Karpas-422 (cell line): ENCODE measurements around the gene TPX2. TPM values are rescaled to one million over a fixed set of nuclear protein-coding genes. Genes with fewer than 3 reads are reported as not detected.
"Not testable (repeated sequence)": the region's sequence is repeated elsewhere in the genome, so short reads cannot be mapped to it uniquely, and the experiment has no call there.

ENCODE experiments used
- DNase-seq: peaks from one replicate; pipeline ENCODE4 v3.0.0-alpha.2; 2015
- H2AFZ ChIP-seq: fragments of 200-600 bp; sonication (generic); 2 replicates; pipeline ENCODE4 v1.6.1; 2014; ENCODE audit warnings: antibody characterized with exemption, low read length, mixed read lengths
- H3K27ac ChIP-seq: fragments of 200-600 bp; sonication (generic); 2 replicates; pipeline ENCODE4 v1.5.1; 2014; ENCODE audit warnings: mild to moderate bottlenecking, low read length, moderate library complexity
- H3K27me3 ChIP-seq: fragments of 200-600 bp; sonication (generic); 2 replicates; pipeline ENCODE4 v1.6.1; 2014; ENCODE audit warnings: low read length, mixed read lengths
- H3K36me3 ChIP-seq: fragments of 200-600 bp; sonication (generic); 2 replicates; pipeline ENCODE4 v1.6.1; 2014; ENCODE audit warnings: low read length, mixed read lengths; ENCODE audit not compliant: insufficient read depth
- H3K4me1 ChIP-seq: fragments of 200-600 bp; sonication (generic); 2 replicates; pipeline ENCODE4 v1.6.1; 2014; ENCODE audit warnings: mild to moderate bottlenecking, low read length, mixed read lengths
- H3K4me2 ChIP-seq: fragments of 200-600 bp; sonication (generic); 2 replicates; pipeline ENCODE4 v1.6.1; 2014; ENCODE audit warnings: low read length, low read depth, mild to moderate bottlenecking; ENCODE audit not compliant: poor library complexity, severe bottlenecking
- H3K4me3 ChIP-seq: fragments of 200-600 bp; sonication (generic); 2 replicates; pipeline ENCODE4 v1.5.1; 2014; ENCODE audit warnings: mild to moderate bottlenecking, antibody characterized with exemption, low read length, mixed read lengths
- H3K79me2 ChIP-seq: fragments of 200-600 bp; sonication (generic); 2 replicates; pipeline ENCODE4 v1.6.1; 2014; ENCODE audit warnings: mild to moderate bottlenecking, low read length, mixed read lengths
- H3K9ac ChIP-seq: fragments of 200-600 bp; sonication (generic); 2 replicates; pipeline ENCODE4 v1.6.0; 2014; ENCODE audit warnings: low read length
- H3K9me2 ChIP-seq: fragments of 200-600 bp; sonication (generic), shearing (Covaris generic); replicated peaks from 2 replicates; pipeline ENCODE4 v1.6.0; 2014; ENCODE audit warnings: mild to moderate bottlenecking, low read length, moderate library complexity; ENCODE audit not compliant: insufficient read depth
- H3K9me3 ChIP-seq: fragments of 300-700, 200-600 bp; sonication (generic); 2 replicates; pipeline ENCODE4 v1.6.1; 2014; ENCODE audit warnings: low read length, mixed read lengths
- H4K20me1 ChIP-seq: fragments of 200-600 bp; sonication (generic); 2 replicates; pipeline ENCODE4 v1.6.1; 2014; ENCODE audit warnings: mild to moderate bottlenecking, antibody characterized with exemption, low read length, low read depth; ENCODE audit not compliant: insufficient read depth
- total RNA-seq: library from RNA; depleted of rRNA; stranded (reverse); fragments of >200 nt; shearing (Covaris generic); gene quantifications from 2 replicates; pipeline ENCODE4 v1.2.3, GENCODE V29; 2014; ENCODE audit warnings: low replicate concordance

Gene TPX2
- total RNA-seq, 1 experiment from 2014 or later = 55.5 TPM

- Histone ChIP-seq H3K27ac (peak overlapping the region; percentile 94), H3K9me2 (no peaks in the 10 kb centered on the region), H3K27me3 (no peaks in the 10 kb centered on the region), H3K9ac (peak overlapping the region; percentile 97), H3K4me1 (peaks cover 43% of the 10 kb centered on the region), H4K20me1 (no peaks in the 10 kb centered on the region), H3K9me3 (no peaks in the 10 kb centered on the region), H3K4me3 (peak overlapping the region; percentile 86), H2AFZ (no peak overlapping the region), H3K4me2 (peak overlapping the region; percentile 94), H3K36me3 (peaks cover 9% of the 10 kb centered on the region; the same call in 1 of the 2 replicates), H3K79me2 (peaks cover 48% of the 10 kb centered on the region)
- no peak for DNase-seq
Observed at GRCh38 chr20:31723069-31723318, 16.1 kb upstream of the TPX2 start.

GRCh38 chr20:31723319-31724078, 15.6 kb upstream of the TPX2 start:
- Histone ChIP-seq H4K20me1 (no peaks in the 10 kb centered on the region), H2AFZ (peak overlapping the region; percentile 79; the same call in 1 of the 2 replicates)

DNA sequence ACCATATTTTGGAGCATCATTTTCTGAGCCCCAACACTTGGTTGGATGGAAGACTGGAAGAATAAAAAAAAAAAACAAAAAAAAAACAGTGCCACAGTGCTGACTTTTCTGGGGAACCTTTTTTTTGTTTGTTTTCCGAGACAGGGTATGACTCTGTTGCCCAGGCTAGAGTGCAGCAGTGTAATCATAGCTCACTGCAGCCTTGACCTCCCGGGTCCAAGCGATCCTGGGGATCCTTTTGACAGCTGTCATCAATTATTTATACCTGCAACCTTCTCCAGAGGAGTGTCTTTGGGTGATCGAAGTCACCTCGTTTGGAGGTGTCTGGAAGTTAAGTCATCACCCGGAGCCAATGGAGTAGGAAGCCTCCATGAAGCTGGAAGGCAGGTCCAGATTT, 7.8 kb upstream of the TPX2 start:
- no peaks in the 10 kb centered on the region for H3K36me3 ChIP-seq
- no peaks in the 10 kb centered on the region for H3K79me2 ChIP-seq
- no peak overlapping the region for H2AFZ ChIP-seq
- no peak overlapping the region for H3K9ac ChIP-seq
- no peaks in the 10 kb centered on the region for H3K9me3 ChIP-seq
- no peak overlapping the region for H3K27ac ChIP-seq
- H3K27me3 ChIP-seq = no peaks in the 10 kb centered on the region
- no peak for DNase-seq
- H3K4me3 ChIP-seq = no peak overlapping the region
- no peaks in the 10 kb centered on the region for H3K4me1 ChIP-seq
- H3K9me2 ChIP-seq = no peaks in the 10 kb centered on the region
- no peak overlapping the region for H3K4me2 ChIP-seq
- no peaks in the 10 kb centered on the region for H4K20me1 ChIP-seq

More at GRCh38 chr20:31723319-31724078, 15.6 kb upstream of the TPX2 start:
- Histone ChIP-seq H3K4me3 (peak overlapping the region; percentile 86), H3K79me2 (peaks cover 45% of the 10 kb centered on the region), H3K36me3 (peaks cover 9% of the 10 kb centered on the region; the same call in 1 of the 2 replicates), H3K9ac (peak overlapping the region; percentile 97), H3K27me3 (no peaks in the 10 kb centered on the region), H3K4me1 (peaks cover 40% of the 10 kb centered on the region), H3K9me3 (no peaks in the 10 kb centered on the region), H3K4me2 (peak overlapping the region; percentile 94), H3K27ac (peak overlapping the region; percentile 94), H3K9me2 (no peaks in the 10 kb centered on the region)
- DNase-seq = peak; percentile 100

- Histone ChIP-seq H3K79me2 (peaks cover 54% of the 10 kb centered on the region), H3K36me3 (peaks cover 9% of the 10 kb centered on the region; the same call in 1 of the 2 replicates), H3K9me3 (no peaks in the 10 kb centered on the region), H3K9me2 (no peaks in the 10 kb centered on the region), H3K4me3 (peak overlapping the region; percentile 79), H4K20me1 (no peaks in the 10 kb centered on the region), H2AFZ (no peak overlapping the region; the same call in 1 of the 2 replicates), H3K4me2 (peak overlapping the region; percentile 75), H3K27me3 (no peaks in the 10 kb centered on the region), H3K9ac (peak overlapping the region; percentile 78), H3K27ac (peak overlapping the region; percentile 74), H3K4me1 (peaks cover 21% of the 10 kb centered on the region)
- no peak for DNase-seq
Observed at GRCh38 chr20:31739550-31739977, 474 bp downstream of the TPX2 start.

DNA sequence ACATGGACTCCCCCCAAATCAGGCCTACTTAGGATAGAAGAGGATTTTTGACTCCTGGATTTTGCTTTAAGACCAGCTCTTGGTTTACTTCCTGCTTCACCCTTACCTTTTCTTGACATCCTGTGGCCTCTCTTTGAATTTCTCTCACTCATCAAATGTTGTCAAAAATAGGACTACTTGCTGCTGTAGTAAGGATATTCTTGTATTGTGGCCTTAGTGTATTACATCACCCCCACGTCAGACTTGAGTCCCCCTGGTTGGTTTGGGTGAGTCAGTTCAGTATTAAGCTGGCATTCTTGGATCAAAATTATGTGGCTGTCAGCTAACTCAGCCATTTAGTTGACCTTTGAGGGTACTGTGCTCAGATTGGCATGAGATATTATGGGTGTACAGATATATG, 1.1 kb downstream of the TPX2 start:
- Histone ChIP-seq H3K4me2 (peak overlapping the region; percentile 75), H3K27me3 (no peaks in the 10 kb centered on the region), H3K9me2 (no peaks in the 10 kb centered on the region), H3K4me3 (peak overlapping the region; percentile 79), H3K36me3 (peaks cover 15% of the 10 kb centered on the region; the same call in 1 of the 2 replicates), H3K27ac (peak overlapping the region; percentile 74), H3K9me3 (no peaks in the 10 kb centered on the region), H3K79me2 (peaks cover 60% of the 10 kb centered on the region), H3K9ac (peak overlapping the region; percentile 78), H4K20me1 (no peaks in the 10 kb centered on the region), H2AFZ (no peak overlapping the region), H3K4me1 (peaks cover 27% of the 10 kb centered on the region)
- DNase-seq = peak; percentile 66

GRCh38 chr20:31740656-31741323, 1.7 kb downstream of the TPX2 start:
- no peak for DNase-seq
- peak overlapping the region; percentile 79 for H3K4me3 ChIP-seq
- no peak overlapping the region for H2AFZ ChIP-seq
- no peaks in the 10 kb centered on the region for H3K9me3 ChIP-seq
- H3K27ac ChIP-seq = peak overlapping the region; percentile 74
- peaks cover 15% of the 10 kb centered on the region; the same call in 1 of the 2 replicates for H3K36me3 ChIP-seq
- peaks cover 27% of the 10 kb centered on the region for H3K4me1 ChIP-seq
- peak overlapping the region; percentile 78 for H3K9ac ChIP-seq
- no peaks in the 10 kb centered on the region for H3K27me3 ChIP-seq
- H3K4me2 ChIP-seq = peak overlapping the region; percentile 75
- H3K9me2 ChIP-seq = no peaks in the 10 kb centered on the region
- H3K79me2 ChIP-seq = peaks cover 66% of the 10 kb centered on the region
- H4K20me1 ChIP-seq = no peaks in the 10 kb centered on the region

- Histone ChIP-seq H4K20me1 (no peaks in the 10 kb centered on the region), H3K27ac (no peak overlapping the region), H3K4me1 (peaks cover 16% of the 10 kb centered on the region), H3K4me2 (no peak overlapping the region), H3K27me3 (no peaks in the 10 kb centered on the region), H3K9me3 (no peaks in the 10 kb centered on the region), H2AFZ (no peak overlapping the region), H3K79me2 (peaks cover 92% of the 10 kb centered on the region), H3K4me3 (no peak overlapping the region), H3K9me2 (no peaks in the 10 kb centered on the region), H3K36me3 (peaks cover 50% of the 10 kb centered on the region), H3K9ac (no peak overlapping the region)
- DNase-seq = no peak
Observed at GRCh38 chr20:31746068-31746878, 7.2 kb downstream of the TPX2 start.

GRCh38 chr20:31747028-31747427, 7.9 kb downstream of the TPX2 start:
- not testable (repeated sequence) for H3K27me3 ChIP-seq, DNase-seq, H3K9me3 ChIP-seq, H3K4me2 ChIP-seq, H3K9me2 ChIP-seq, H4K20me1 ChIP-seq, H3K27ac ChIP-seq, H3K9ac ChIP-seq, H2AFZ ChIP-seq, H3K4me3 ChIP-seq
- peaks cover 53% of the 10 kb centered on the region for H3K36me3 ChIP-seq
- peaks cover 15% of the 10 kb centered on the region for H3K4me1 ChIP-seq
- H3K79me2 ChIP-seq = peaks cover 92% of the 10 kb centered on the region
